HepG2 (cell line): Measurements from ENCODE around the gene CMTM3. TPM values are rescaled to one million over a fixed set of nuclear protein-coding genes. Genes with fewer than 3 reads are reported as not detected.

ENCODE experiments used
- FOXJ3 ChIP-seq: sonication (generic); formaldehyde crosslinking; IDR thresholded peaks from 2 replicates; pipeline ENCODE4 v1.4.0; 2020; ENCODE audit warnings: missing genetic modification reagents, mild to moderate bottlenecking, borderline replicate concordance
- GZF1 ChIP-seq: sonication (generic); formaldehyde crosslinking; IDR thresholded peaks from 2 replicates; pipeline ENCODE4 v1.5.1; 2020; ENCODE audit warnings: mild to moderate bottlenecking, missing genetic modification reagents
- POLR2AphosphoS2 ChIP-seq: IDR thresholded peaks from 2 replicates; pipeline ENCODE4 v1.6.1; 2011; ENCODE audit warnings: low read depth, low read length, improper control_type of control experiment
- REXO4 ChIP-seq: sonication (generic); formaldehyde crosslinking; IDR thresholded peaks from 2 replicates; pipeline ENCODE4 v1.8.0; 2022; ENCODE audit warnings: missing genetic modification reagents, mild to moderate bottlenecking, borderline replicate concordance
- SIN3A ChIP-seq: IDR thresholded peaks from 2 replicates; pipeline ENCODE4 v1.6.1; 2011; ENCODE audit warnings: low read depth, mild to moderate bottlenecking, control low read depth, low read length, borderline replicate concordance
- THAP11 ChIP-seq: IDR thresholded peaks from 2 replicates; pipeline ENCODE4 v1.6.1; 2016; ENCODE audit warnings: missing biosample characterization, missing genetic modification reagents
- ZNF775 ChIP-seq: sonication (generic); formaldehyde crosslinking; IDR thresholded peaks from 2 replicates; pipeline ENCODE4 v1.4.0; 2020; ENCODE audit warnings: missing genetic modification reagents, mild to moderate bottlenecking, moderate library complexity, borderline replicate concordance
- ZNF780A ChIP-seq: sonication (generic); formaldehyde crosslinking; IDR thresholded peaks from 2 replicates; pipeline ENCODE4 v1.8.0; 2022; ENCODE audit warnings: mild to moderate bottlenecking, missing genetic modification reagents, moderate library complexity
- polyA plus RNA-seq, 8 experiments: library from polyadenylated mRNA; depleted of rRNA in 3 of 8; stranded (reverse) in 7 of 8; unstranded in 1 of 8; fragments of >200 nt; fragmentation: Illumina TruSeq in 4 of 8; extraction: Trizol in 4 of 8; gene quantifications; 2 replicates each; pipeline versions ENCODE4 v1.2.1 to v1.2.3, GENCODE V29; 2011 to 2016; ENCODE audit warnings: low read depth in 4 of 8, missing spikeins in 1 of 8, mixed read lengths in 1 of 8; ENCODE audit not compliant: insufficient read depth in 1 of 8
- total RNA-seq, 5 experiments: library from RNA; depleted of rRNA; stranded (reverse); fragments of >200 nt; fragmentation: Illumina TruSeq; extraction: Trizol; gene quantifications; 2 replicates each; pipeline ENCODE4 v1.2.3, GENCODE V29; 2016; ENCODE audit warnings: low read depth in 1 of 5
- TF ChIP-seq, protein P1 (sequence below): sonication (generic); formaldehyde crosslinking; IDR thresholded peaks from 2 replicates; pipeline ENCODE4 v1.4.0; 2020; ENCODE audit warnings: mild to moderate bottlenecking, missing genetic modification reagents
- TF ChIP-seq, protein P2 (sequence below): sonication (generic); formaldehyde crosslinking; IDR thresholded peaks from 2 replicates; pipeline ENCODE4 v1.8.0; 2022; ENCODE audit warnings: missing genetic modification reagents, low read depth, mild to moderate bottlenecking, borderline replicate concordance
- TF ChIP-seq, protein P3 (sequence below): sonication (generic); formaldehyde crosslinking; IDR thresholded peaks from 2 replicates; pipeline ENCODE4 v1.5.0; 2020; ENCODE audit warnings: missing genetic modification reagents
- TF ChIP-seq, protein P4 (sequence below): sonication (generic); formaldehyde crosslinking; conservative IDR thresholded peaks from 2 replicates; pipeline ENCODE4 v1.4.0; 2020; ENCODE audit warnings: missing genetic modification reagents
- TF ChIP-seq, protein P5 (sequence below): sonication (generic); formaldehyde crosslinking; conservative IDR thresholded peaks from 2 replicates; pipeline ENCODE4 v1.4.0; 2020; ENCODE audit warnings: missing genetic modification reagents

The CMTM3 gene
- total and polyA plus RNA-seq, 2 of the 13 experiments (the other 11 are each of a cell fraction or from before 2014, with no cell fraction given) = 29.2 to 48.7 TPM

DNA sequence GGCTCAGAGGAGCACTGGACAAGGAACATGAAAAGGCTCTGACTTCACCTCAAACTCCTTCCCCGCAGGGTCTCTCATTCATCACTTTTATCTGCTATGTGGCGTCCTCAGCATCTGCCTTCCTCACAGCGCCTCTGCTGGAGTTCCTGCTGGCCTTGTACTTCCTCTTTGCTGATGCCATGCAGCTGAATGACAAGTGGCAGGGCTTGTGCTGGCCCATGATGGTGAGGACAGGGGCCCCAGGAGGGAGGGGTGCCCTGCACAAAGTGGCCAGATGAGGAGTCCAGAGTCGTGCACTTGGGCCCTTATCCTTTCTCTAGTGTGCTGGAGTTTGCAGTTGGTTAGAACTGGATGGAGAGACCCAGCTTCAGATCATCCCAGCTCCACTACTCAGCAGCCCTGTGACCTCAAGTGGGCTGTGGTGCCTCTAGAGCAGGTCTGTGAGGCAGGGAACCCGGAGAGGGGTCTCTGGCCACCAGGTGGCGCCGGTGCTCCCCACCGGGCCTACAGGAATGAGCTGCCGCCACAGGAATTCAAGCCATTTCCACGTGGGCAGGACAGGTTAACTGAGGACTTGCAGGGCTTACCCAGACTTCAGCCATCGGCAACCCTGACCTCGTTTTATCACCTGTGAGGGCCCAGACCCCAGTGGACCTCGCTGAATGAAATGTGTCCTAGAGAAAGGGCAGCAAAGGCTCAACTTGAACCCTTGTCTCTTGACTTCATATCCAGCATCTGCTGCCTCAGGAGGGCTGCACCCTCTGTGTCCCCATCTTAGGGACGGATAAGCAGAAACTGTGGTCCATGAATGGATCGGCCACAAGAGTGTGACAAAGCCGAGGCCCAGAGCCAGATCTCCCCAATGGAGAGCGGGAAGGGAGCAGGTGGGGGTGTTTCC, 4.0 kb downstream of the CMTM3 start (continued):
- TF ChIP-seq, protein P1, sequence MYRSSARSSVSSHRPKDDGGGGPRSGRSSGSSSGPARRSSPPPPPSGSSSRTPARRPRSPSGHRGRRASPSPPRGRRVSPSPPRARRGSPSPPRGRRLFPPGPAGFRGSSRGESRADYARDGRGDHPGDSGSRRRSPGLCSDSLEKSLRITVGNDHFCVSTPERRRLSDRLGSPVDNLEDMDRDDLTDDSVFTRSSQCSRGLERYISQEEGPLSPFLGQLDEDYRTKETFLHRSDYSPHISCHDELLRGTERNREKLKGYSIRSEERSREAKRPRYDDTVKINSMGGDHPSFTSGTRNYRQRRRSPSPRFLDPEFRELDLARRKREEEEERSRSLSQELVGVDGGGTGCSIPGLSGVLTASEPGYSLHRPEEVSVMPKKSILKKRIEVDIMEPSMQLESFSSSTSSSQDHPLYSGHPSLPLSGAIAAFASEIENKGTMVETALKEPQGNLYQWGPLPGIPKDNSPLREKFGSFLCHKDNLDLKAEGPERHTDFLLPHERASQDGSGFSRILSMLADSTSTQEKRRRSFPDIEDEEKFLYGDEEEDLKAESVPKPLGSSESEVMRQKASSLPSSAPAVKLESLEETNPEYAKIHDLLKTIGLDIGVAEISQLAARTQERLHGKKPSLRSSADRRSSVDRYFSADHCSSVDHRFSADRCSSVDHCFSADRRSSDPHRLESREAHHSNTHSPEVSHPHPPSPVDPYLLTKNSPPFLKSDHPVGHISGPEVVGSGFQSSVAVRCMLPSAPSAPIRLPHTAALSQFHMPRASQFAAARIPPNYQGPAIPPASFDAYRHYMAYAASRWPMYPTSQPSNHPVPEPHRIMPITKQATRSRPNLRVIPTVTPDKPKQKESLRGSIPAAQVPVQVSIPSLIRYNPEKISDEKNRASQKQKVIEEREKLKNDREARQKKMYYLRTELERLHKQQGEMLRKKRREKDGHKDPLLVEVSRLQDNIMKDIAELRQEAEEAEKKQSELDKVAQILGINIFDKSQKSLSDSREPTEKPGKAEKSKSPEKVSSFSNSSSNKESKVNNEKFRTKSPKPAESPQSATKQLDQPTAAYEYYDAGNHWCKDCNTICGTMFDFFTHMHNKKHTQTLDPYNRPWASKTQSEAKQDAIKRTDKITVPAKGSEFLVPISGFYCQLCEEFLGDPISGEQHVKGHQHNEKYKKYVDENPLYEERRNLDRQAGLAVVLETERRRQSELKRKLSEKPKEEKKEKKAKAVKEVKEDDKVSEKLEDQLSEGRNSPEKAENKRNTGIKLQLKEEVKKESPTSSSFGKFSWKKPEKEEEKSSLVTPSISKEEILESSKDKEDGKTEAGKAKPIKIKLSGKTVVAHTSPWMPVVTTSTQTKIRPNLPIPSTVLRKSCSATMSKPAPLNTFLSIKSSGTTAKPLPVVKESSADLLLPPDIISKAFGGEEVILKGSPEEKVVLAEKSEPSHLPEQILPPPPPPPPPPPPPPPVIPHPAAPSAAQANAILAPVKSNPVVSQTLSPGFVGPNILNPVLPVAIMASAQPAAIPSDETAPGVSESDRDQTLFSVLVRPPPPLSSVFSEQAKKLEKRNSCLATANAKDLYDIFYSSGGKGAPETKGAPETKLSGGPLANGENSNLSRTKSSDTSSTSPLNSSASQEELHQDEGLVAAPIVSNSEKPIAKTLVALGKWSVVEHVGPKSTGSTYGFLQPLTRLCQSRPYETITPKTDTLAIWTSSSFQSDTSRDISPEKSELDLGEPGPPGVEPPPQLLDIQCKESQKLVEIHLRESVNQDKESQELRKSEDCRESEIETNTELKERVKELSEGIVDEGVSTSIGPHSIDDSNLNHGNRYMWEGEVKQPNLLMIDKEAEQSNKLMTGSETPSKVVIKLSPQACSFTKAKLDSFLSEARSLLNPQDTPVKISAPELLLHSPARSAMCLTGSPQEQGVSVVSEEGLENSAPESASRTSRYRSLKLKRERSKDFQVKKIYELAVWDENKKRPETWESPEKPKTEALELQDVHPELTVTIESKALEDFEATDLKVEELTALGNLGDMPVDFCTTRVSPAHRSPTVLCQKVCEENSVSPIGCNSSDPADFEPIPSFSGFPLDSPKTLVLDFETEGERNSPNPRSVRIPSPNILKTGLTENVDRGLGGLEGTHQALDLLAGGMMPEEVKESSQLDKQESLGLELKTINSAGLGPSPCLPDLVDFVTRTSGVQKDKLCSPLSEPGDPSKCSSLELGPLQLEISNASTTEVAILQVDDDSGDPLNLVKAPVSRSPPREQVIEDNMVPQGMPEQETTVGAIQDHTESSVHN (CRISPR knock-in tag) = peak; percentile 91
- TF ChIP-seq POLR2AphosphoS2 (no peak), THAP11 (CRISPR knock-in tag) (peak; percentile 49; the same call in 1 of the 2 replicates), SIN3A (no peak), FOXJ3 (CRISPR knock-in tag) (peak; percentile 40; the same call in 1 of the 2 replicates), ZNF775 (CRISPR knock-in tag) (0 out of 2 replicates have a peak, but pooled peaks have one; percentile 47), ZNF780A (CRISPR knock-in tag) (no peak; the same call in 1 of the 2 replicates), REXO4 (CRISPR knock-in tag) (no peak), GZF1 (CRISPR knock-in tag) (peak; percentile 51; the same call in 1 of the 2 replicates)
- TF ChIP-seq, protein P2, sequence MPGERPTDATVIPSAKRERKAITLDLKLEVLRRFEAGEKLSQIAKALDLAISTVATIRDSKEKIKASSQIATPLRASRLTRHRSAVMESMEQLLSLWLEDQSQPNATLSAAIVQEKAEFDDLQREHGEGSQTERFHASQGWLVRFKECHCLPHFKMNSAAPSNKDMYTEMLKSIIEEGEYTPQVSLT = no peak
- TF ChIP-seq, protein P3, sequence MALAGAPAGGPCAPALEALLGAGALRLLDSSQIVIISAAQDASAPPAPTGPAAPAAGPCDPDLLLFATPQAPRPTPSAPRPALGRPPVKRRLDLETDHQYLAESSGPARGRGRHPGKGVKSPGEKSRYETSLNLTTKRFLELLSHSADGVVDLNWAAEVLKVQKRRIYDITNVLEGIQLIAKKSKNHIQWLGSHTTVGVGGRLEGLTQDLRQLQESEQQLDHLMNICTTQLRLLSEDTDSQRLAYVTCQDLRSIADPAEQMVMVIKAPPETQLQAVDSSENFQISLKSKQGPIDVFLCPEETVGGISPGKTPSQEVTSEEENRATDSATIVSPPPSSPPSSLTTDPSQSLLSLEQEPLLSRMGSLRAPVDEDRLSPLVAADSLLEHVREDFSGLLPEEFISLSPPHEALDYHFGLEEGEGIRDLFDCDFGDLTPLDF (CRISPR knock-in tag) = no peak; the same call in 1 of the 2 replicates
- TF ChIP-seq, protein P4, sequence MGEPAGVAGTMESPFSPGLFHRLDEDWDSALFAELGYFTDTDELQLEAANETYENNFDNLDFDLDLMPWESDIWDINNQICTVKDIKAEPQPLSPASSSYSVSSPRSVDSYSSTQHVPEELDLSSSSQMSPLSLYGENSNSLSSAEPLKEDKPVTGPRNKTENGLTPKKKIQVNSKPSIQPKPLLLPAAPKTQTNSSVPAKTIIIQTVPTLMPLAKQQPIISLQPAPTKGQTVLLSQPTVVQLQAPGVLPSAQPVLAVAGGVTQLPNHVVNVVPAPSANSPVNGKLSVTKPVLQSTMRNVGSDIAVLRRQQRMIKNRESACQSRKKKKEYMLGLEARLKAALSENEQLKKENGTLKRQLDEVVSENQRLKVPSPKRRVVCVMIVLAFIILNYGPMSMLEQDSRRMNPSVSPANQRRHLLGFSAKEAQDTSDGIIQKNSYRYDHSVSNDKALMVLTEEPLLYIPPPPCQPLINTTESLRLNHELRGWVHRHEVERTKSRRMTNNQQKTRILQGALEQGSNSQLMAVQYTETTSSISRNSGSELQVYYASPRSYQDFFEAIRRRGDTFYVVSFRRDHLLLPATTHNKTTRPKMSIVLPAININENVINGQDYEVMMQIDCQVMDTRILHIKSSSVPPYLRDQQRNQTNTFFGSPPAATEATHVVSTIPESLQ = peak; percentile 87; the same call in 1 of the 2 replicates
- TF ChIP-seq, protein P5, sequence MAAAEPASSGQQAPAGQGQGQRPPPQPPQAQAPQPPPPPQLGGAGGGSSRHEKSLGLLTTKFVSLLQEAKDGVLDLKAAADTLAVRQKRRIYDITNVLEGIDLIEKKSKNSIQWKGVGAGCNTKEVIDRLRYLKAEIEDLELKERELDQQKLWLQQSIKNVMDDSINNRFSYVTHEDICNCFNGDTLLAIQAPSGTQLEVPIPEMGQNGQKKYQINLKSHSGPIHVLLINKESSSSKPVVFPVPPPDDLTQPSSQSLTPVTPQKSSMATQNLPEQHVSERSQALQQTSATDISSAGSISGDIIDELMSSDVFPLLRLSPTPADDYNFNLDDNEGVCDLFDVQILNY (CRISPR knock-in tag) = 0 out of 2 replicates have a peak, but pooled peaks have one; percentile 55
